Measurements from ENCODE around the gene AQP1.

DNA sequence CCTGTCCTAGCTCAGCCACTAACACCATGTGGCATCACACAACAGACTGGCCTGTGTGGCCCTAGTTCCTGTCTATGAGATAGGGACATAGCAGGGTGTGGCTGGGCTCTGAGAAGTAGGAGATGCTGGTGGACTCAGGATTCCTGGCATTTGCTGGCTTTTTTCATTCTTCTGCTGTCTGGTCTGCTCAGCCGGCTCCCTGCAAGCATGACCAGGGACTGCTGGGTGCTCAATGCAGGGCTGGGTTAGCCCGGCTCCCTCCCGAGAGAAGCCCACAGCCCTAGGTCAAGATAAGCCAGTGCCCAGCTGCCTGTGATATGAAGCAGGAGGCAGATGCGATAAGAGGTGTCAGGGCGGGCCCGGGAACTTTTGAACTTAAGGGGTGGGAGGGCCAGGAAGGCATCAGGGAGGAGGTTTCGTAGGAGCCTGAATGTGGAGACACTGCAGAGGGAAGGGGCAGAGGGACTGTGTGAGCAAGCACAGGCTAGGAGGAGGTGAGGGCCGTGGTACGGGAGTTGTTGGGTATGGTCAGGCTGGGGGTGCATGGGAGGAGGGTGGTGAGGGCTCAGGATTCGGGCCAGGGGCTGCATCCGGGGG is 3.5 kb downstream of the AQP1 start:
- TF ChIP-seq, protein P1, sequence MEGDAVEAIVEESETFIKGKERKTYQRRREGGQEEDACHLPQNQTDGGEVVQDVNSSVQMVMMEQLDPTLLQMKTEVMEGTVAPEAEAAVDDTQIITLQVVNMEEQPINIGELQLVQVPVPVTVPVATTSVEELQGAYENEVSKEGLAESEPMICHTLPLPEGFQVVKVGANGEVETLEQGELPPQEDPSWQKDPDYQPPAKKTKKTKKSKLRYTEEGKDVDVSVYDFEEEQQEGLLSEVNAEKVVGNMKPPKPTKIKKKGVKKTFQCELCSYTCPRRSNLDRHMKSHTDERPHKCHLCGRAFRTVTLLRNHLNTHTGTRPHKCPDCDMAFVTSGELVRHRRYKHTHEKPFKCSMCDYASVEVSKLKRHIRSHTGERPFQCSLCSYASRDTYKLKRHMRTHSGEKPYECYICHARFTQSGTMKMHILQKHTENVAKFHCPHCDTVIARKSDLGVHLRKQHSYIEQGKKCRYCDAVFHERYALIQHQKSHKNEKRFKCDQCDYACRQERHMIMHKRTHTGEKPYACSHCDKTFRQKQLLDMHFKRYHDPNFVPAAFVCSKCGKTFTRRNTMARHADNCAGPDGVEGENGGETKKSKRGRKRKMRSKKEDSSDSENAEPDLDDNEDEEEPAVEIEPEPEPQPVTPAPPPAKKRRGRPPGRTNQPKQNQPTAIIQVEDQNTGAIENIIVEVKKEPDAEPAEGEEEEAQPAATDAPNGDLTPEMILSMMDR (IDR thresholded peaks at IDR 0.05; ENCODE audit: low read depth, low read length, missing input control) = no peak
- TF ChIP-seq JUND (IDR thresholded peaks at IDR 0.05) (no peak), FOXA1 (IDR thresholded peaks at IDR 0.05) (no peak), TAF1 (conservative IDR thresholded peaks at IDR 0.05) (no peak), YY1 (IDR thresholded peaks at IDR 0.05) (no peak), RXRA (IDR thresholded peaks at IDR 0.05) (no peak), RAD21 (IDR thresholded peaks at IDR 0.05) (no peak), HNF4A (conservative IDR thresholded peaks at IDR 0.05) (no peak), EGR1 (IDR thresholded peaks at IDR 0.05; ENCODE audit: low read depth in 2 of 2) (no peak), SP1 (IDR thresholded peaks at IDR 0.05) (no peak)
- TF ChIP-seq, protein P2, sequence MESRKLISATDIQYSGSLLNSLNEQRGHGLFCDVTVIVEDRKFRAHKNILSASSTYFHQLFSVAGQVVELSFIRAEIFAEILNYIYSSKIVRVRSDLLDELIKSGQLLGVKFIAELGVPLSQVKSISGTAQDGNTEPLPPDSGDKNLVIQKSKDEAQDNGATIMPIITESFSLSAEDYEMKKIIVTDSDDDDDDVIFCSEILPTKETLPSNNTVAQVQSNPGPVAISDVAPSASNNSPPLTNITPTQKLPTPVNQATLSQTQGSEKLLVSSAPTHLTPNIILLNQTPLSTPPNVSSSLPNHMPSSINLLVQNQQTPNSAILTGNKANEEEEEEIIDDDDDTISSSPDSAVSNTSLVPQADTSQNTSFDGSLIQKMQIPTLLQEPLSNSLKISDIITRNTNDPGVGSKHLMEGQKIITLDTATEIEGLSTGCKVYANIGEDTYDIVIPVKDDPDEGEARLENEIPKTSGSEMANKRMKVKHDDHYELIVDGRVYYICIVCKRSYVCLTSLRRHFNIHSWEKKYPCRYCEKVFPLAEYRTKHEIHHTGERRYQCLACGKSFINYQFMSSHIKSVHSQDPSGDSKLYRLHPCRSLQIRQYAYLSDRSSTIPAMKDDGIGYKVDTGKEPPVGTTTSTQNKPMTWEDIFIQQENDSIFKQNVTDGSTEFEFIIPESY (IDR thresholded peaks at IDR 0.05) = no peak
- TF ChIP-seq, protein P3, sequence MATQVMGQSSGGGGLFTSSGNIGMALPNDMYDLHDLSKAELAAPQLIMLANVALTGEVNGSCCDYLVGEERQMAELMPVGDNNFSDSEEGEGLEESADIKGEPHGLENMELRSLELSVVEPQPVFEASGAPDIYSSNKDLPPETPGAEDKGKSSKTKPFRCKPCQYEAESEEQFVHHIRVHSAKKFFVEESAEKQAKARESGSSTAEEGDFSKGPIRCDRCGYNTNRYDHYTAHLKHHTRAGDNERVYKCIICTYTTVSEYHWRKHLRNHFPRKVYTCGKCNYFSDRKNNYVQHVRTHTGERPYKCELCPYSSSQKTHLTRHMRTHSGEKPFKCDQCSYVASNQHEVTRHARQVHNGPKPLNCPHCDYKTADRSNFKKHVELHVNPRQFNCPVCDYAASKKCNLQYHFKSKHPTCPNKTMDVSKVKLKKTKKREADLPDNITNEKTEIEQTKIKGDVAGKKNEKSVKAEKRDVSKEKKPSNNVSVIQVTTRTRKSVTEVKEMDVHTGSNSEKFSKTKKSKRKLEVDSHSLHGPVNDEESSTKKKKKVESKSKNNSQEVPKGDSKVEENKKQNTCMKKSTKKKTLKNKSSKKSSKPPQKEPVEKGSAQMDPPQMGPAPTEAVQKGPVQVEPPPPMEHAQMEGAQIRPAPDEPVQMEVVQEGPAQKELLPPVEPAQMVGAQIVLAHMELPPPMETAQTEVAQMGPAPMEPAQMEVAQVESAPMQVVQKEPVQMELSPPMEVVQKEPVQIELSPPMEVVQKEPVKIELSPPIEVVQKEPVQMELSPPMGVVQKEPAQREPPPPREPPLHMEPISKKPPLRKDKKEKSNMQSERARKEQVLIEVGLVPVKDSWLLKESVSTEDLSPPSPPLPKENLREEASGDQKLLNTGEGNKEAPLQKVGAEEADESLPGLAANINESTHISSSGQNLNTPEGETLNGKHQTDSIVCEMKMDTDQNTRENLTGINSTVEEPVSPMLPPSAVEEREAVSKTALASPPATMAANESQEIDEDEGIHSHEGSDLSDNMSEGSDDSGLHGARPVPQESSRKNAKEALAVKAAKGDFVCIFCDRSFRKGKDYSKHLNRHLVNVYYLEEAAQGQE (IDR thresholded peaks at IDR 0.05) = no peak
- TF ChIP-seq, protein P4, sequence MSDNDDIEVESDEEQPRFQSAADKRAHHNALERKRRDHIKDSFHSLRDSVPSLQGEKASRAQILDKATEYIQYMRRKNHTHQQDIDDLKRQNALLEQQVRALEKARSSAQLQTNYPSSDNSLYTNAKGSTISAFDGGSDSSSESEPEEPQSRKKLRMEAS (IDR thresholded peaks at IDR 0.05) = no peak
- TF ChIP-seq, protein P5, sequence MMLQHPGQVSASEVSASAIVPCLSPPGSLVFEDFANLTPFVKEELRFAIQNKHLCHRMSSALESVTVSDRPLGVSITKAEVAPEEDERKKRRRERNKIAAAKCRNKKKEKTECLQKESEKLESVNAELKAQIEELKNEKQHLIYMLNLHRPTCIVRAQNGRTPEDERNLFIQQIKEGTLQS (IDR thresholded peaks at IDR 0.05) = no peak
